H1 (cell line): Measurements from ENCODE around the gene PPOX.

Source experiments
- BRCA1 ChIP-seq: IDR thresholded peaks from 2 replicates; pipeline ENCODE4 v1.6.1; 2012; ENCODE audit warnings: low read depth, low read length, improper control_type of control experiment
- CHD1 ChIP-seq: IDR thresholded peaks from 2 replicates; pipeline ENCODE4 v1.6.1; 2012; ENCODE audit warnings: low read depth, low read length, improper control_type of control experiment
- CREB1 ChIP-seq: IDR thresholded peaks from 2 replicates; pipeline ENCODE4 v1.6.1; 2012; ENCODE audit warnings: inconsistent platforms
- CTCF ChIP-seq, 3 experiments: IDR thresholded peaks; 1 replicate in 2 of 3; 2 replicates in 1 of 3; pipeline versions ENCODE4 v1.5.1 to v1.6.1; 2011; ENCODE audit warnings: low read length in 3 of 3, mild to moderate bottlenecking in 3 of 3, inconsistent platforms in 2 of 3, low read depth in 1 of 3, moderate library complexity in 1 of 3; ENCODE audit not compliant: insufficient read depth in 1 of 3; ENCODE audit errors: control extremely low read depth in 1 of 3
- EP300 ChIP-seq, 2 experiments: IDR thresholded peaks; 1 replicate in 1 of 2; 2 replicates in 1 of 2; pipeline ENCODE4 v1.6.1; 2011 to 2012; ENCODE audit warnings: low read depth in 2 of 2, low read length in 2 of 2, mild to moderate bottlenecking in 2 of 2, borderline replicate concordance in 1 of 2, inconsistent platforms in 1 of 2, moderate library complexity in 1 of 2
- MAX ChIP-seq: IDR thresholded peaks from 2 replicates; pipeline ENCODE4 v1.6.1; 2012; ENCODE audit warnings: inconsistent platforms
- POLR2A ChIP-seq, 2 experiments: IDR thresholded peaks; 1 replicate in 1 of 2; 2 replicates in 1 of 2; pipeline ENCODE4 v1.6.1; 2011; ENCODE audit warnings: low read depth in 2 of 2, low read length in 2 of 2, mild to moderate bottlenecking in 2 of 2; ENCODE audit errors: control extremely low read depth in 1 of 2
- RNF2 ChIP-seq: fragments of 200-900, 300-1000 bp; sonication (generic); IDR thresholded peaks from 2 replicates; pipeline ENCODE4 v1.7.1; 2016; ENCODE audit warnings: borderline replicate concordance, low read depth, mild to moderate bottlenecking, antibody characterized with exemption, low read length; ENCODE audit not compliant: poor library complexity, severe bottlenecking; ENCODE audit errors: missing control alignments
- SIRT6 ChIP-seq: IDR thresholded peaks from one replicate; pipeline ENCODE4 v1.7.1; 2012; ENCODE audit warnings: low read length, inconsistent platforms
- TAF1 ChIP-seq: IDR thresholded peaks from 2 replicates; pipeline ENCODE4 v1.6.1; 2011; ENCODE audit warnings: mild to moderate bottlenecking, low read depth, low read length
- TBP ChIP-seq: IDR thresholded peaks from 2 replicates; pipeline ENCODE4 v1.6.1; 2011; ENCODE audit warnings: low read depth, low read length, improper control_type of control experiment
- TEAD4 ChIP-seq: IDR thresholded peaks from 2 replicates; pipeline ENCODE4 v1.6.1; 2012; ENCODE audit warnings: low read depth, low read length, inconsistent platforms, mixed read lengths
- YY1 ChIP-seq: IDR thresholded peaks from 2 replicates; pipeline ENCODE4 v1.6.1; 2011; ENCODE audit warnings: low read depth, mild to moderate bottlenecking, low read length
- ZNF274 ChIP-seq: IDR thresholded peaks from 2 replicates; pipeline ENCODE4 v1.7.0; 2012; ENCODE audit warnings: low read length, borderline replicate concordance; ENCODE audit errors: extremely low read depth

GRCh38 chr1:161196521-161197451 is 30.6 kb downstream of the PPOX start:
- no peak for TF ChIP-seq POLR2A (IDR thresholded peaks at IDR 0.05; ENCODE audit: control extremely low read depth in 1 of 2, low read depth in 2 of 2, low read length in 2 of 2)
- TF ChIP-seq RNF2: no peak
- no peak for TF ChIP-seq CTCF (IDR thresholded peaks at IDR 0.05; ENCODE audit: control extremely low read depth in 1 of 3, insufficient read depth in 1 of 3, low read depth in 1 of 3, low read length in 3 of 3)
- 0 out of 2 replicates have a peak, but pooled peaks have one; percentile 31 for TF ChIP-seq YY1
- TF ChIP-seq TEAD4: no peak; the same call in 1 of the 2 replicates
- no peak for TF ChIP-seq EP300 (IDR thresholded peaks at IDR 0.05; ENCODE audit: borderline replicate concordance in 1 of 2, low read depth in 2 of 2, low read length in 2 of 2)
- no peak for TF ChIP-seq CREB1
- no peak for TF ChIP-seq CHD1
- no peak for TF ChIP-seq TBP
- no peak for TF ChIP-seq MAX
- no peak for TF ChIP-seq BRCA1
- TF ChIP-seq ZNF274: no peak
- 0 out of 2 replicates have a peak, but pooled peaks have one; percentile 39 for TF ChIP-seq TAF1
- TF ChIP-seq SIRT6: no peak
